RPMI7951 (cell line): ENCODE results near the gene KRT85. TPM values are rescaled to one million over a fixed set of nuclear protein-coding genes. Genes with fewer than 3 reads are reported as not detected.
"Not testable (repeated sequence)": the region's sequence is repeated elsewhere in the genome, so short reads cannot be mapped to it uniquely, and the experiment has no call there.

Experiments used
- DNase-seq: peaks from one replicate; pipeline ENCODE4 v3.0.0-alpha.2; 2012; ENCODE audit warnings: low read depth
- total RNA-seq: library from RNA; depleted of rRNA; stranded (reverse); fragments of >200 nt; shearing (Covaris generic); gene quantifications from 2 replicates; pipeline ENCODE4 v1.2.3, GENCODE V29; 2014

KRT85 gene
- total RNA-seq, 1 experiment from 2014 or later, result not detected

DNA sequence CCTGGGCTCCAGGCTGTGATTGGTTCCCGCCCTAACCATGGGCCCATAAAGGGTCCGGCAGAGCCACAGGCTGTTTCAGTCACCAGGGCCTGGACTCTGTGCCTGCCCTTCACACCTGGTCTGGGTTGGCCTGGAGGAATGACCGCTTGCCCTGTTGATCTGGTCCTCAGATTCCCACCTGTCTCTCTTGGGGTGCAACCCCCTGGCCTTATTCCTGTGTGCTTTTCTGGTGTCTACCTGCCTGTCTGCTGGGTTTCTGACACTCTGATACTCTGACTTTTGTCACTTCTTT, 43.2 kb downstream of the KRT85 start:
- no peak for DNase-seq

DNA sequence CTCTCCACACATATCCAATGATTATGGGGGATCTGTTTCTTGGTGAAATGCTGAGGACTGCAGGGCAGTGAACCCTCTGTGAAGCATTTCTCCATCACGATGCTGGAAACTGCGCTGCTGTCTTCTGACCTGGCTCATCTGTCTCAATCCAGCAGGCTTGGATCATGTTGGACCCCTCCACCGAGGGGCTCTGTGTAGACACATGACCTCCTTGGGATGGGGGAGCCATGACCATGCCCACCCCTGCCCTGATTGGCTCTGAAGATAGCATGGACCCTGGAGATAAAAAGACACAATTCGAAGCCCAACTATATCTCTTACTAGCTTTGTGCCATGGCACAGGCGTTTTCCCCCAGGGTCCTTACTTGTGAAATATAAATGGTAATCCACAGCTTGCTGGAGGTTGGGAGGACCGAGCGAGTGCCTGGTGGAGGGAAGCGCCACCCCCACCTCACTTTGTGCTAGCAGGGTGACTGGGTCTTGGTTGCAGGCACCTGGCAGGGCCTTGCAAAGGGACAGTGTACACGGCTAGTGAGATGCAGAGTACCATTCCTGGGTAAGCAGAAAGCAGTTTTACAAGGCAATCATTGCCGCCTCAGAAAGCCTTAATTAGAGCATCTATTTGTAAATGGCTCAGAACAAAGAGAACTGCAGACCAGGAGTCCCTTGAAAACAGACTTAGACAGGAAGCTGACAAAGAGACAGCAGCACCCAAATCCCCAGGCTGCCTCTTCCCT, 43.7 kb downstream of the KRT85 start:
- DNase-seq, result no peak

DNA sequence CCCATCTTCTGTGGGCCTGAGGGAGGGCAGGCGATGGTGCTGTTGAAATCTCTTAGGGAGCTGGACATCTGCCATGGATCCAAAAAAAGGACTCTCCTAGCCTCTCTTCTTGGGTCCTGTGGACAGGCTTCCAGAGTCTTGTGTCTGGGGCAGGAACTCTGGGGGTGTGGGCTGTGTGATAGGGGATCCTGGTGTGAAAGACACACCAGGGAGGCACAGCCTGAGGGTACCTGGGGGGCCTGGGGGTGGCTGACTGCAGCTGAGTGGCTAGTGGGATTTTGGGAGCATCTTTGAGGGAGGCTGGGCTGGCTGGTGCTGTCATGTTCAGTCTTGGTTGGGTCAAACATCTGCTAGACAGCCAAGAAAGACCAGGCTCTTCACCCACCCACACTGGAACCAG, 44.3 kb downstream of the KRT85 start:
- DNase-seq, result no peak

DNA sequence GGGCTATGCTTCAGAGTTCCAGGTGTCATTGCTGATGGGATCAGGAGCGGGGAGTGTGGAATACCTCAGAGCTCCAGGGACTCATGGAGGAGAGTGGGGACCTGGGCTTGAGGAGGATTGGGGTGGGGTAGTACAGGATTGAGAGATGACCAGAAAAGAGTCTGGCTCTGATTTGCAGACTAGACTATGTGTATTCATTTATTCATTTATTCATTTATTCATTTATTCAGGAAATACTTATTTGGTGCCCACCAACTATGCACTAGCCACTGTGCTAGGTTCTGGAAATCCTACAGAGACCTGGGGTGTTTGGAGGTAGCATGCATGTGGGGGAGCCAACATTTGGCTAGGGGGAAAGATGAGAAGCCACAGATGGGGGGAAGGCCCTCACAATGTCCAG, 45.2 kb downstream of the KRT85 start:
- no peak for DNase-seq

DNA sequence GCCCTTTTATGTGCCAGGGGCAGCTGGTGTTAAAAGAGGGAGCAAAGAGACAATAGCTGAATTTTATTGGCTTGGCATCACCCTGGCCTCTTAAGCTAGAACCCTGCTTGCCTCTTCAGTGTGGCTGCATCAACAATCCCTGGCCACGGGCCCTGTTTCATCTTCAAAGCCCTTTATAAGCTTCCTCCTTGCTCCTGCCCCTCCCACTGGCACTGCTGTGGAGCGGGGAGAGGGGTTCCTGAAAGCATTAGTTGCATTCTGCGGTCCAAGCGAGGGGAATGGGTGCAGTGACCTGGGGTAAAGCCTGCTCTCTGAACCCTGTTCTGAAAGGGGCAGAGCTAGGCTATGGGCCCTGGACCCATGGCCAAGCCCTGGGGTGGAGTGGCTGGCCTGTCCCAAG, 45.9 kb downstream of the KRT85 start:
- DNase-seq, result no peak

DNA sequence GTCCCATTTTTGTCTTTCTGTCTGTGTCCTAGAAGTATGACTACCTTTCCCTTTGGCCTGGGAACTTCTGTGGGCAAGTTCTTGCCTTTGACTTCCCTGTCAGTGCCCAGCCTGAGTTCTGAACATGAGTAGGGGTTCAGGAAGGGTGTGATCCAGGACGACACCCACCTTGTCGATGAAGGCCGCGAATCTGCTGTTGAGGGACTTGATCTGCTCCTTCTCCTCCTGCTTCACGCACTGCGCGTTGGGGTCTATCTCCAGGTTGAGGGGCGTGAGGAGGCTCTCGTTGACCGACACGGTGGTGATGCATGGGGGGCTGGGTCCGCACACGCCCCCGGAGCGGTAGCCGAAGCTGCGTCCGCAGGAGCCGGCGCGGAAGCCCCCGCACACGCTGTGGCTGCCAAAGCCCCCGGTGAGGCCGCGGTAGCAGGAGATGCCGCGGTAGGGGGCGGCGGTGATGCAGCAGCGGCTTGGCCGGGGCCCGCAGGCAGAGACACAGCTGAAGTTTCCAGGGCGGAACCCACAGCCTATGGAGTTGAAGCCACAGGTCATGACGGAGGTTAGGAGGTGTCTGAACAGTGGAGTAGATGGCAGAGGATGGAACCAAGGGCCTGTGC, 46.4 kb downstream of the KRT85 start, which contains the start of gene KRT83:
Gene KRT83 (minus strand): TSS at position 615 of the 617 bp plus-strand sequence. CDS start 63 bp downstream, at position 552.
- DNase-seq, result no peak

DNA sequence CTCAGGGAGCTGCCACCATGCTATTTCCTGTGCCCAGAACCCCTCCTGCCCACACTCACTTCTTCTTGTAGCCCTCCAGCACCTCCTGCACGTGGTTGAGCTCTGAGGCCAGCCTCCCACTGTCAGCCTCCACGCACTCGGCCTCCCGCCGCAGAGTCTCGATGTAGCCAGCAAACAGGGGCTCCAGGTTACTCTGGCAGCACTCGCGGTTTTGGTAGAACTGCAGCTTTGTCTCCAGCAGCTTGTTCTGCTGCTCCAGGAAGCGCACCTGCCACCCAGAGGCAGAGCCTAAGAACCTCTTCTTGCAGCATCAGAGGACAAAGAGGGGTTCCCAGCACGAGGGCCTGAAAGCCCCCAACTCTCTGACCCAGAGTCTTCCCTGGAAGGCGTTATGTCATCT, 48.2 kb downstream of the KRT85 start:
- DNase-seq, result no peak

DNA sequence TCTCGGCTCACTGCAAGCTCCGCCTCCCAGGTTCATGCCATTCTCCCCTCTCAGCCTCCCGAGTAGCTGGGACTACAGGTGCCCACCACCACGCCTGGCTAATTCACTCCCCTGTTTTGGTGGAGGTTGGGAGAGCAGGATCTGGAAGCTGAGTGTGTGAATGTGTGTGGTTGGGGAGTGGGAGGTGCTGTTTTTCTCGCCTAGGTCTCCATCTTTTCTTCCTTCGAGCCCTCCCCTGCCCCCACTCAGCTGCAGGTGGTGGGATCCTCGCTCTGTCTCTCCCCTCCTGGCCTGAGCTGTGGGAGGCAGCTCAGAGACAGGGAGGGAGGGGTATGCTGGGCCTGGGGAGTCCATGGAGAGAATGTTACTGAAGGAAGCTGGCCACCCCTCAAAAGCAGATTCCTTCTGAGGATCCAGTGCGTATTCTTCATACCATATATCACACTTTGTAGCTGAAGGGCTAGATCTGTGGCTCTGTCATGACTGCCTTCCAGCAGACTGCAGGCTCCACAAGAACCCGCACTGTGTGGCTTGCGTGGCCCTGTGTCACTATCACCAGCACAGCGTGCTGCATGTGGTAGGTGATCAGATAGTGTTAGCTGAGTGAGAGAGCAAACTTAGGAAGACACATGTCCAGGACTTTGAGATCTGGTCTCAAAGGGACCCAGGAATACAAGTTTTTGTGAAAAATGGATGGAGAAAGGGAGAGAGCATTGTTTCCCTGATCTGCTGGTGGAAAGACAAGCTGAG, 48.9 kb downstream of the KRT85 start:
- DNase-seq, result no peak

DNA sequence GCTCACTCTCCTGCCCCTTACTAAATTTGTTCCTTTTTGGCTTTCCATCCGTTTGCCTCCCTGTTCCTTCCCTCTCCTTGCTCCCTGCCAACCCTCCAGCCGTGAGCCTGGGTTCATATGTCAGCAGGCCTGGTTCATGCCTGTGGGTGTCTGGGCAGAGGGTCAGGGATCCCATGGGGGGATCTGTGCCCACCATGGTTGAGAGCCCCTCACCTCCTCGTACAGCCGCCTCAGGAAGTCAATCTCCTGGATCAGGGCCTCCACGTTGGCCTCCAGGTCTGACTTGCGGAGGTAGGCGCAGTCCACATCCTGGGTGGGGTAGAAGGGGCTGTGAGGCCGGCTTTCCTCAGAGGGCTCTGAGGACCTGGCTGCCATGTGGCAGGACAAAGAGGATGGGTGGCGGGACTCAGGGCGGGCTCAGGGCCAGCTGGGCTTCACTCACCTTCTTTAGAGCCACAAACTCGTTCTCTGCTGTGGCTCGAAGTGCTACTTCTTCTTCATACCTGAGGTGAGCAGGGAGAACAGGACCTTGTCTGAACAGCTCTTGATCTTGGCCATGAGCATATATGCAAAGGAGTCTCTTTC, 49.7 kb downstream of the KRT85 start:
- DNase-seq, result no peak

DNA sequence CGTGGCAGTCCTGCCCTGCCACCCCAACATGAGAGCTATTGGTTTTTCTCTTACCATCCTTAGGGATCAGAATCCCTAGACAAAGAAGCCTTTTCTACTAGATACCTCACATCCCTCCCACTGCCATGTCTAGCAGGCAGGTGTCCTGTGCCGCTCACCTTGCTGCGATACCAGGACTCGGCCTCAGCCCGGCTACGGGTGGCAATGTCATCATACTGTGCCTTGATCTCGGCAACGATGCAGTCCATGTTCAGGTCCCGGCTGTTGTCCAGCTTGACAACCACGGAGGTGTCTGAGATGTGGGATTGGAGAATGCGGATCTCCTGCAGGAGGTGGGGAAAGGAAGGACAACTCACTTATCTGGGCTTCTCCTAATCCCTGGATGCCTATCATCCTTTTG, 50.6 kb downstream of the KRT85 start:
- DNase-seq, result no peak

DNA sequence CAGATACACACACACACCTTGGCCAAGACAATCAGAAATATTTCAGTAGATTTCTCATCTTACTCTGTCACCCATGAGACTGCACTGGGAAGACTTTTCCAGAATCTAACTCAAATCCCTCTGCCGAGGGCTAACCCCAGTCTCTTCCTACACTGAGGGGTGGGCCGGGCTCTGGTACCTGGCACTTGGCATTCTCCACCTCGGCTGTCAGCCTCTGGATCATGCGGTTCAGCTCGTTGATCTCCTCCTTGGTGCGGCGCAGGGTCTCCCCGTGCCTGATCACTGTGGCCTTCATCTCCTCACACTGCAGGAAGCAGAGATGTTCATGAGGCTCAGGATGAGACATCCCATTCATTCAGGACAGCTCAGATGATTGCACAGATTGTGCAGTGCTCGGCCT, 51.0 kb downstream of the KRT85 start:
- no peak for DNase-seq

DNA sequence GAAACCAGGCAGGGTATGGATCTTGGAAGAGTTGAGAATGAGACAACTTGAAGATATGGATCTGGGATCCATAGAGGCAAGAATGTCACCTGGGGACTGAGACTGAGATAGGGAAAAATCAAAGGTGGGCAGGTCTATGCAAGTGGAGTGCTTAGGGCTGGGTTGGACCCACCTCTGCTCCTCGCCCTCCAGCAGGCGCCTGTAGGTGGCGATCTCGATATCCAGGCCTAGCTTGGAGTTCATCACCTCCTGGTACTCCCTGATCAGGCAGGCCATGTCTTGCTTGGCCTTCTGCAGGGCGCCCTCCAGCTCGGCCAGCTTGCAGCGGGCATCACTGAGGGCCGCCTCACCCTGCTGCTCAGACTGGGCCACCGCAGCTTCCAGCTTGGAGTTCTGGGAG, 51.6 kb downstream of the KRT85 start:
- not testable (repeated sequence) for DNase-seq

DNA sequence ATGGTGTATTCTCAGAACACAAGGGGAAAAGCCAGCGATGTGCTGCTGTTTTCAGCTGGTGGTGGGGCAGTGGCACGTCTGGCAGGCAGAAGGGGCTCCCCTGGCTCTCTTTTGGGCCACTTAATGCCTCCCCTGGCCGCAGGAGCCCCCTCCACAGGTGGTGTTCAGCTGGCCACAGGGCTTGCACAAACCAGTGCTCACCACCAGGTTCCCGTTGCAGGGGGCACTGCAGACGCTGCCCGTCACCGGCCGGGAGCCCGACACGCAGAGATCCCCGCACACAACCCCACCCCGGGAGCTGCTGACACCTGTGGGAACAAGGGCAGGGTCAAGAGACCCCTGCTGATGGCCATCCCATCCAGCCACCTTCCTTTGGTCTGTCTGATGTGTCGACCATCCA, 52.8 kb downstream of the KRT85 start:
- DNase-seq, result no peak

DNA sequence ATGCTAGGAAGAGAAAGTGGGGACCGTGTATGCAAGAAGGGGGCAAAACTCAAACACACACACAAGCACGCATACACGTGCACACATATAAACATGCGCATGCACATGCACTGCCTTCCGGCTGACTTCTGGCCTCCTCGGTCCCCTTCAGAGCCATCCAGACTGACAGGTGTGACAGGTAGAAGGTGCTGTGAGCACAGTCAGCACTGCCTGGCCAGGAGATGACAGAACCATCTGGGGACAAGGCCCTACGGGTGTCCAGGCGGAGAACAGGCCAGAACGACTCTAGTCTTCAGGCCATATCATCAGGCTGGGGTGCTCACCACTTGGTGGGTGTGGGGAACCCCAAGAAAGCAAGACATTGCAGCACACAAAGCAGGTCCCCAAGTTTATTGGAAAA, 53.4 kb downstream of the KRT85 start:
- DNase-seq, result no peak

DNA sequence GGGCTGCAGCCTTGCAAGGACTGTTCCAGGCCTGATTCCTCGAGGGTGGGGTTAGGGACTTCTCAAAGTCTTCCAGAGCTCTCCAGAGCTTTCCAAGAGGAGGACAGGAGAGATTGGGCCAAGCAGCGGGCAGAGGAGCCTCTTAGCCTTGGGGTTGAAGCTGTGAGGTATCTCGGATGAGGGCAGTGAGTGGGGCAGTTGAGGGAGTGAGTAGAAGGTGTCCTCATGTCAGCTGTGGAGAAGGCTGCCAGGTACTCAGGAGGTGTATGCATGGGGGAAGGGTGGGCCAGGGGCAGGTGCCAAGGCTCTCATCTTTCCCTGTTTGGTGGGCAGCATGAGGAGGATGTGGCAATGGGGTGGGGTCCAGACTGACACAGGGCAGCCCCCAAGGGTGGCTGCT, 53.8 kb downstream of the KRT85 start:
- DNase-seq, result no peak

DNA sequence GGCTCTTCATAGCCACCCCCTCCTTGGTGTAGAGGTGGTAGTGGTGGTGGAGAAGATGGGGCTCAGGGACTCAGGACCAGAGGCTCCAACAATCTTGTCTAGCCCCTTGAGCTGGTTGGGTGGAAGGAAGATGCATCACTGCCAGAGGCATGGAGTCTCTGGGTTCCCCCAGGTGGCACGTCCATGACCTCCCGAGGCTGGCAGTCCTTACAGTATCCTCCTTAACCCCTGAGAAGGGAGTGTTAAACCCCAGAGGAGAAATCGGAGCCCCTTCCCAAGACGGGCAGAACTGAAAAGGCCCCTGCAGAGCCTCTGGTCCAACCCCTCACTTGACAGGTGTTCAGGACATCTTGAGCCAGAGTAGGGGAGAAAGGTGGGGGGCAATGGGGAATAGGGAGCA, 55.2 kb downstream of the KRT85 start:
- no peak for DNase-seq

DNA sequence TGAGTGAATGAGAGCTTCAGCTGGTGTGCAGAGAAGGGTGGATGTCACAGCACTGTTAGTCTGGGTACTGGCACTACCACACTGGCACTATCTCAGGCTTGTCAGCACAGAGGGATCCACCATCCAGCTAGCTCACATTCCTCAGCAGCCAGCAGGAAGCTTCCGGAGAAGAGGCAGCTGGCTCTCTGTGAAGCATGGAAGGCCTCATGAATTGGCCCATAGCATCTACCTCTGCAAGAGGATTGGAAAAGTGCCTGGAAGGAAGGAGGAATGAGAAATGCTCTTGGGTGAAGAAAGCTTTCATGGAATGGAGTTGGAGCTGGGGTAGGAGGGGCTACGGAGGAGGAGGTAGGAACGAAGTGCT, 56.0 kb downstream of the KRT85 start:
- DNase-seq, result no peak

DNA sequence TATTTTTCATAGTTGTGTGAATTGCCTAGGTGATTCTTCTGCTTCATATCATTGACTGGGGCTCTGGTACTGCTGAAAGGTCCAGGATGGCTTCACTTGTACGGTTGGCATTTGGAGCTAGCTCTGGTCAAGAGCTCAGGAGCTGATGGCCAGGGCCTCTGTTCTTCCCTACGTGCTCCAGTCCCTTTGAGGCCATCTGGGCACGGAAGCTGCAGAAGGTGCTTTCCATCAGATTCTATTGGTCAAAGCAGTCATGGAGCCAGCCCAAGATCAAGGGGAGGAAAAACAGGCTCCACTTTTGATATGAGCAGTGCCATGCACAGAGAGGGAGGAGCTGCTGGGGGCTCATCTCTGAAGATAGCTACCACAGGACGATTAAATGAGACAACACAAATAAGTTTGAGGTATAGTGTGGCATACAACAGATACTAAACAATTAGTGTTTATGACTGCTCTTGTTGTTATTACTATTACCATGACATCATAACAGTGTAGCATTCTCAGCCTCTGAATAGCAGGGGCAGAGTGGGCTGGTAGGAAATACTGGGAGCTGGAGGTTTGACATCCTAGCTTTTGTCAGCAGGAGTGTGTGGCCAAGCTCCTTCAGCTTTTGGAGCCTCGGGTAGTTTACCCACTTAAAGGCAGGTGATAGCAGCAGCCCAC, 56.5 kb downstream of the KRT85 start:
- DNase-seq, result no peak
